BLaER1 treated with 17β-estradiol and CSF1 and Interleukin-3, amounts not matched to agents 10 nM and 100 nM (cell line): Measurements from ENCODE around the gene MLN.

Experiments used
- H3K27ac ChIP-seq, 11 experiments: shearing (Covaris generic); formaldehyde crosslinking; 2 replicates each; pipeline ENCODE4 v1.8.1; 2022
- H3K27me3 ChIP-seq, 11 experiments: shearing (Covaris generic); formaldehyde crosslinking; 2 replicates each; pipeline ENCODE4 v1.8.1; 2022
- H3K36me3 ChIP-seq, 11 experiments: shearing (Covaris generic); formaldehyde crosslinking; 2 replicates each; pipeline ENCODE4 v1.8.1; 2022
- H3K4me1 ChIP-seq, 10 experiments: shearing (Covaris generic); formaldehyde crosslinking; 2 replicates each; pipeline ENCODE4 v1.8.1; 2022
- H3K4me2 ChIP-seq, 11 experiments: shearing (Covaris generic); formaldehyde crosslinking; 2 replicates each; pipeline ENCODE4 v1.8.1; 2022
- H3K4me3 ChIP-seq, 10 experiments: shearing (Covaris generic); formaldehyde crosslinking; 2 replicates each; pipeline ENCODE4 v1.8.1; 2022
- H3K9ac ChIP-seq, 11 experiments: shearing (Covaris generic); formaldehyde crosslinking; 2 replicates each; pipeline ENCODE4 v1.8.1; 2022
- H3K9me3 ChIP-seq, 11 experiments: shearing (Covaris generic); formaldehyde crosslinking; replicated peaks in 1 of 11; 2 replicates each; pipeline ENCODE4 v1.8.1; 2022
- H4K20me1 ChIP-seq, 11 experiments: shearing (Covaris generic); formaldehyde crosslinking; 2 replicates each; pipeline ENCODE4 v1.8.1; 2022
- Cebpa-rat ChIP-seq, 11 experiments: shearing (Covaris generic); IDR thresholded peaks; 2 replicates each; pipeline ENCODE4 v1.8.1; 2022

Gene MLN

GRCh38 chr6:33813246-33813904 is 9.6 kb upstream of the MLN start:
- Histone ChIP-seq H4K20me1 (peaks cover 0 to 18% (median 0%) of the 10 kb centered on the region in 11 experiments; a peak in 3 of 22 replicates), H3K9ac (no peak overlapping the region), H3K4me1 (peaks cover 7 to 24% (median 13%) of the 10 kb centered on the region in 10 experiments), H3K27me3 (peaks cover 6 to 42% (median 20%) of the 10 kb centered on the region in 11 experiments; a peak in 19 of 22 replicates), H3K9me3 (no peaks in the 10 kb centered on the region), H3K4me2 (no peak overlapping the region), H3K36me3 (no peaks in the 10 kb centered on the region), H3K4me3 (no peak overlapping the region), H3K27ac (no peak overlapping the region)
- TF ChIP-seq Cebpa-rat (IDR thresholded peaks at IDR 0.05), result no peak

GRCh38 chr6:33812669-33813068 is 8.9 kb upstream of the MLN start:
- H3K9me3 ChIP-seq, result no peaks in the 10 kb centered on the region
- no peak overlapping the region for H3K9ac ChIP-seq
- no peak overlapping the region for H3K27ac ChIP-seq
- H3K27me3 ChIP-seq, result peaks cover 6 to 42% (median 20%) of the 10 kb centered on the region in 11 experiments; a peak in 19 of 22 replicates
- no peak for TF ChIP-seq Cebpa-rat (IDR thresholded peaks at IDR 0.05)
- peaks cover 0 to 23% (median 0%) of the 10 kb centered on the region in 11 experiments; a peak in 3 of 22 replicates for H4K20me1 ChIP-seq
- no peak overlapping the region for H3K4me3 ChIP-seq
- H3K4me2 ChIP-seq, result no peak overlapping the region
- peaks cover 14 to 24% (median 19%) of the 10 kb centered on the region in 10 experiments for H3K4me1 ChIP-seq
- H3K36me3 ChIP-seq, result no peaks in the 10 kb centered on the region

- peaks cover 0 to 22% (median 0%) of the 10 kb centered on the region in 11 experiments; a peak in 3 of 22 replicates for H4K20me1 ChIP-seq
- H3K9ac ChIP-seq, result no peak overlapping the region
- peak overlapping the region in 10 of 11 experiments; percentile 7 to 68 (median 37); a peak in 18 of 22 replicates for H3K4me2 ChIP-seq
- H3K36me3 ChIP-seq, result no peaks in the 10 kb centered on the region
- H3K4me1 ChIP-seq, result peaks cover 25 to 32% (median 28%) of the 10 kb centered on the region in 10 experiments
- H3K9me3 ChIP-seq, result no peaks in the 10 kb centered on the region
- no peak overlapping the region for H3K27ac ChIP-seq
- TF ChIP-seq Cebpa-rat (IDR thresholded peaks at IDR 0.05), result no peak
- H3K4me3 ChIP-seq, result no peak overlapping the region
- H3K27me3 ChIP-seq, result peaks cover 6 to 33% (median 20%) of the 10 kb centered on the region in 11 experiments; a peak in 19 of 22 replicates
These were observed 5.8 kb upstream of the MLN start for GRCh38 chr6:33809594-33809993.

GRCh38 chr6:33808641-33809180 is 4.9 kb upstream of the MLN start:
- Histone ChIP-seq H3K4me2 (peak overlapping the region in 8 of 11 experiments; percentile 32 to 83 (median 69); a peak in 11 of 22 replicates), H3K36me3 (no peaks in the 10 kb centered on the region), H3K27me3 (peaks cover 5 to 30% (median 18%) of the 10 kb centered on the region in 11 experiments; a peak in 18 of 22 replicates), H3K4me1 (peaks cover 25 to 32% (median 28%) of the 10 kb centered on the region in 10 experiments), H3K9me3 (no peaks in the 10 kb centered on the region), H3K4me3 (no peak overlapping the region), H3K9ac (no peak overlapping the region), H3K27ac (no peak overlapping the region), H4K20me1 (peaks cover 0 to 16% (median 0%) of the 10 kb centered on the region in 11 experiments; a peak in 3 of 22 replicates)
- TF ChIP-seq Cebpa-rat (IDR thresholded peaks at IDR 0.05), result no peak

GRCh38 chr6:33807606-33808005 is 3.8 kb upstream of the MLN start:
- H3K36me3 ChIP-seq, result no peaks in the 10 kb centered on the region
- peaks cover 5 to 30% (median 11%) of the 10 kb centered on the region in 11 experiments; a peak in 17 of 22 replicates for H3K27me3 ChIP-seq
- TF ChIP-seq Cebpa-rat (IDR thresholded peaks at IDR 0.05), result no peak
- H3K27ac ChIP-seq, result no peak overlapping the region
- no peaks in the 10 kb centered on the region for H3K9me3 ChIP-seq
- H3K4me2 ChIP-seq, result peak overlapping the region; percentile 48 to 83 (median 70)
- H3K4me3 ChIP-seq, result no peak overlapping the region
- peaks cover 25 to 32% (median 28%) of the 10 kb centered on the region in 10 experiments for H3K4me1 ChIP-seq
- peaks cover 0 to 10% (median 0%) of the 10 kb centered on the region in 11 experiments; a peak in 2 of 22 replicates for H4K20me1 ChIP-seq
- H3K9ac ChIP-seq, result no peak overlapping the region; a peak in 1 of 22 replicates

GRCh38 chr6:33806841-33807240 is 3.0 kb upstream of the MLN start:
- TF ChIP-seq Cebpa-rat (IDR thresholded peaks at IDR 0.05), result no peak
- peaks cover 25 to 32% (median 28%) of the 10 kb centered on the region in 10 experiments for H3K4me1 ChIP-seq
- no peaks in the 10 kb centered on the region for H3K36me3 ChIP-seq
- peaks cover 5 to 25% (median 11%) of the 10 kb centered on the region in 11 experiments; a peak in 17 of 22 replicates for H3K27me3 ChIP-seq
- H3K4me2 ChIP-seq, result peak overlapping the region; percentile 48 to 83 (median 70); a peak in 18 of 22 replicates
- H3K9ac ChIP-seq, result no peak overlapping the region
- peaks cover 0 to 10% (median 0%) of the 10 kb centered on the region in 11 experiments; a peak in 2 of 22 replicates for H4K20me1 ChIP-seq
- H3K9me3 ChIP-seq, result no peaks in the 10 kb centered on the region
- no peak overlapping the region for H3K27ac ChIP-seq
- no peak overlapping the region for H3K4me3 ChIP-seq

- H3K27ac ChIP-seq, result no peak overlapping the region
- H3K9me3 ChIP-seq, result no peaks in the 10 kb centered on the region
- no peak overlapping the region for H3K9ac ChIP-seq
- no peak overlapping the region for H3K4me2 ChIP-seq
- H3K4me1 ChIP-seq, result peaks cover 8 to 19% (median 13%) of the 10 kb centered on the region in 10 experiments
- H3K36me3 ChIP-seq, result no peaks in the 10 kb centered on the region
- H4K20me1 ChIP-seq, result peaks cover 0 to 9% (median 0%) of the 10 kb centered on the region in 11 experiments; a peak in 2 of 22 replicates
- H3K27me3 ChIP-seq, result no peaks in the 10 kb centered on the region
- TF ChIP-seq Cebpa-rat (IDR thresholded peaks at IDR 0.05), result no peak
- H3K4me3 ChIP-seq, result no peak overlapping the region
These were observed 1.4 kb downstream of the MLN start for GRCh38 chr6:33802186-33802958.

GRCh38 chr6:33801611-33802010 is 2.2 kb downstream of the MLN start:
- Histone ChIP-seq H3K9ac (no peak overlapping the region), H4K20me1 (peaks cover 0 to 5% (median 0%) of the 10 kb centered on the region in 11 experiments; a peak in 1 of 22 replicates), H3K27ac (no peak overlapping the region), H3K9me3 (no peaks in the 10 kb centered on the region), H3K4me2 (no peak overlapping the region), H3K4me3 (no peak overlapping the region), H3K4me1 (peaks cover under 1 to 11% (median 7%) of the 10 kb centered on the region in 10 experiments; a peak in 12 of 20 replicates), H3K36me3 (no peaks in the 10 kb centered on the region), H3K27me3 (no peaks in the 10 kb centered on the region)
- no peak for TF ChIP-seq Cebpa-rat (IDR thresholded peaks at IDR 0.05)
